Panc1 (cell line): ENCODE results near the gene CHMP1B. TPM values are rescaled to one million over a fixed set of nuclear protein-coding genes. Genes with fewer than 3 reads are reported as not detected.

Source experiments
- ATAC-seq: fragments of 200-7000 bp; cut with Tn5 transposase; 2 replicates; pipeline ENCODE4 v1.9.1; 2020; ENCODE audit warnings: mild to moderate bottlenecking, moderate library complexity
- BruUV-seq: library from RNA; stranded (reverse); fragments of 400-500 nt; replicated peaks from 2 replicates; lab custom pipeline; 2021; lab: Mats Ljungman, UMichigan
- CTCF ChIA-PET: fragments of 300-600 bp; sonication (Branson Sonifier 250); formaldehyde crosslinking; loops from one replicate; lab custom pipeline; 2022; ENCODE audit warnings: antibody characterized with exemption; lab: Charles Lee
- POLR2A ChIA-PET: fragments of 300-600 bp; sonication (Branson Sonifier 250); formaldehyde crosslinking; loops from one replicate; lab custom pipeline; 2022; ENCODE audit warnings: antibody characterized with exemption; lab: Charles Lee
- DNase-seq: peaks from one replicate; pipeline ENCODE4 v3.0.0-alpha.2; 2010; ENCODE audit warnings: low read depth, low spot score
- H3K27ac ChIP-seq: 2 replicates; pipeline ENCODE4 v1.5.1; 2011; ENCODE audit warnings: mild to moderate bottlenecking, low read length, inconsistent platforms
- H3K27me3 ChIP-seq: fragments of 200-500 bp; sonication (Bioruptor generic); 2 replicates; pipeline ENCODE4 v1.6.0; 2014; ENCODE audit warnings: low read length, inconsistent platforms; ENCODE audit not compliant: control insufficient read depth, insufficient read depth
- H3K36me3 ChIP-seq: fragments of 200-500 bp; sonication (Bioruptor generic); 2 replicates; pipeline ENCODE4 v1.5.1; 2014; ENCODE audit warnings: inconsistent platforms, mild to moderate bottlenecking, low read length, moderate library complexity; ENCODE audit not compliant: control insufficient read depth, insufficient read depth
- H3K4me1 ChIP-seq: 2 replicates; pipeline ENCODE4 v1.5.1; 2011; ENCODE audit warnings: inconsistent platforms, mild to moderate bottlenecking, low read length, moderate library complexity; ENCODE audit not compliant: control insufficient read depth, insufficient read depth
- H3K4me3 ChIP-seq, 2 experiments: 2 replicates each; pipeline ENCODE4 v1.5.1; 2011 to 2012; ENCODE audit warnings: low read depth in 2 of 2, low read length in 2 of 2, mild to moderate bottlenecking in 2 of 2, inconsistent platforms in 1 of 2, moderate library complexity in 1 of 2
- H3K9me3 ChIP-seq: fragments of 200-500 bp; sonication (Bioruptor generic); 2 replicates; pipeline ENCODE4 v1.5.1; 2014; ENCODE audit warnings: low read depth, mild to moderate bottlenecking, inconsistent platforms, low read length, moderate library complexity; ENCODE audit not compliant: control insufficient read depth, insufficient read depth
- POLR2AphosphoS5 ChIP-seq: IDR thresholded peaks from 2 replicates; pipeline ENCODE4 v1.6.1; 2012; ENCODE audit warnings: mild to moderate bottlenecking, low read depth, low read length, moderate library complexity
- SIN3A ChIP-seq: IDR thresholded peaks from 2 replicates; pipeline ENCODE4 v1.6.1; 2012; ENCODE audit warnings: low read depth, mild to moderate bottlenecking, low read length, moderate library complexity, borderline replicate concordance; ENCODE audit not compliant: insufficient read depth
- TCF7L2 ChIP-seq: IDR thresholded peaks from 2 replicates; pipeline ENCODE4 v1.6.1; 2011; ENCODE audit warnings: mild to moderate bottlenecking, low read depth, low read length, inconsistent platforms
- in situ Hi-C: cut with HindIII; loops from 2 replicates; pipeline ENCODE4 v1.10.0; 2016; ENCODE audit warnings: low sequenced_read_pairs, low pct_unique_long_range_greater_than_20kb
- intact Hi-C: fragments of 100-400 bp; cut with micrococcal nuclease; formaldehyde crosslinking; loops from one replicate; pipeline ENCODE4 v1.10.0; 2022; ENCODE audit not compliant: unreplicated experiment
- total RNA-seq: library from RNA; stranded (reverse); gene quantifications from one replicate; pipeline ENCODE4 v1.2.1, GENCODE V29; 2021; ENCODE audit not compliant: unreplicated experiment
- TF ChIP-seq, protein P1 (sequence below), 2 experiments: IDR thresholded peaks; 2 replicates each; pipeline ENCODE4 v1.6.1; 2011 to 2012; ENCODE audit warnings: low read depth in 2 of 2, control low read depth in 1 of 2, low read length in 1 of 2, mild to moderate bottlenecking in 1 of 2, moderate library complexity in 1 of 2; ENCODE audit not compliant: insufficient read depth in 1 of 2
- TF ChIP-seq, protein P2 (sequence below): fragments of 450-650 bp; IDR thresholded peaks from 2 replicates; pipeline ENCODE4 v1.5.1; 2017; ENCODE audit warnings: mild to moderate bottlenecking

CHMP1B gene
- total RNA-seq, 1 experiment from 2014 or later, result 17.1 TPM

DNA sequence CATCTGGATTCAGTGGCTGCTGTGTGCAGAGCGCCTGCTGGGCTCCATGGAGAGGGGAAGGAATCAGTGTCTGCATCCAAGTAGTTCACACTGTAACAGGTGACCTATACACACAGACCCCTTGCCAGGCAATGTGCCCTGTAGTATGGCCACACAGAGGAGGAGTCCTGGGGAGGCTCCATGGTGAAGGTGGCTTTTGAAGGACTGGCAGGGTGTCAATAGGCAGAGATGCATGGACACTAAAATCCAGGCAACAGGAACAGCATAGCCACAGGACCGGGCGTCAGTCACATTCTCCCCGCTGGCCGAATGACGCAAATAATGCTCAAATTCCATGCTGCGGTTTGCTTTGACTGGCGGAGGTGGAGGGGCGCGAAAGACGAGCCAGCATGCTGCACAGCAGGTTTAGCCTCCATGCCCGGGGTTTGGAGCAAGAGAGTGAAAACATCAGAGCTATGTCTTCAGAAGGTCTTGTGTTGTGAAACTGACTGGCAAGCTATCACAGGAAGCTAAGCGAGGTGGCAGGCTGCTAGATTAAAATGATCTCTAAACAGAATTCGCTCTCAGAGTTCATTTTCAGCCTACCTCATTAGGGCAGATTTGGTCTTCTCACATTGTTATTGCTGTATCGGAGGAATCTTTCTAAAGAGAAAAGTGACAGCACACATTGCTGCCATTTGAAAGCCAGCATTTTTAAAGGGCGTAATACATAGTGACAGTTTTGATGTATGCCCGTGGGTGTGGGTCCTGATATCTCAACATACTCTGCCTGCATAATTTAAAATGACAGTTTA is 1.2 kb upstream of the CHMP1B start:
- Histone ChIP-seq H3K4me3 (peak overlapping the region; percentile 80 to 100), H3K27me3 (no peaks in the 10 kb centered on the region), H3K27ac (peak overlapping the region; percentile 87), H3K9me3 (no peaks in the 10 kb centered on the region), H3K36me3 (peaks cover 3% of the 10 kb centered on the region; the same call in 1 of the 2 replicates), H3K4me1 (peaks cover 12% of the 10 kb centered on the region)
- intact Hi-C loops (no loop called here), in situ Hi-C loops (no loop called here)
- ChIA-PET POLR2A (no interaction called here), CTCF (no interaction called here)
- TF ChIP-seq TCF7L2 (no peak), SIN3A (no peak), POLR2AphosphoS5 (no peak)
- TF ChIP-seq, protein P1, sequence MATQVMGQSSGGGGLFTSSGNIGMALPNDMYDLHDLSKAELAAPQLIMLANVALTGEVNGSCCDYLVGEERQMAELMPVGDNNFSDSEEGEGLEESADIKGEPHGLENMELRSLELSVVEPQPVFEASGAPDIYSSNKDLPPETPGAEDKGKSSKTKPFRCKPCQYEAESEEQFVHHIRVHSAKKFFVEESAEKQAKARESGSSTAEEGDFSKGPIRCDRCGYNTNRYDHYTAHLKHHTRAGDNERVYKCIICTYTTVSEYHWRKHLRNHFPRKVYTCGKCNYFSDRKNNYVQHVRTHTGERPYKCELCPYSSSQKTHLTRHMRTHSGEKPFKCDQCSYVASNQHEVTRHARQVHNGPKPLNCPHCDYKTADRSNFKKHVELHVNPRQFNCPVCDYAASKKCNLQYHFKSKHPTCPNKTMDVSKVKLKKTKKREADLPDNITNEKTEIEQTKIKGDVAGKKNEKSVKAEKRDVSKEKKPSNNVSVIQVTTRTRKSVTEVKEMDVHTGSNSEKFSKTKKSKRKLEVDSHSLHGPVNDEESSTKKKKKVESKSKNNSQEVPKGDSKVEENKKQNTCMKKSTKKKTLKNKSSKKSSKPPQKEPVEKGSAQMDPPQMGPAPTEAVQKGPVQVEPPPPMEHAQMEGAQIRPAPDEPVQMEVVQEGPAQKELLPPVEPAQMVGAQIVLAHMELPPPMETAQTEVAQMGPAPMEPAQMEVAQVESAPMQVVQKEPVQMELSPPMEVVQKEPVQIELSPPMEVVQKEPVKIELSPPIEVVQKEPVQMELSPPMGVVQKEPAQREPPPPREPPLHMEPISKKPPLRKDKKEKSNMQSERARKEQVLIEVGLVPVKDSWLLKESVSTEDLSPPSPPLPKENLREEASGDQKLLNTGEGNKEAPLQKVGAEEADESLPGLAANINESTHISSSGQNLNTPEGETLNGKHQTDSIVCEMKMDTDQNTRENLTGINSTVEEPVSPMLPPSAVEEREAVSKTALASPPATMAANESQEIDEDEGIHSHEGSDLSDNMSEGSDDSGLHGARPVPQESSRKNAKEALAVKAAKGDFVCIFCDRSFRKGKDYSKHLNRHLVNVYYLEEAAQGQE (IDR thresholded peaks at IDR 0.05; ENCODE audit: insufficient read depth in 1 of 2, low read depth in 2 of 2, low read length in 1 of 2), result no peak
- no TSS peak for BruUV-seq
- peak; percentile 44 for ATAC-seq
- DNase-seq, result no peak

DNA sequence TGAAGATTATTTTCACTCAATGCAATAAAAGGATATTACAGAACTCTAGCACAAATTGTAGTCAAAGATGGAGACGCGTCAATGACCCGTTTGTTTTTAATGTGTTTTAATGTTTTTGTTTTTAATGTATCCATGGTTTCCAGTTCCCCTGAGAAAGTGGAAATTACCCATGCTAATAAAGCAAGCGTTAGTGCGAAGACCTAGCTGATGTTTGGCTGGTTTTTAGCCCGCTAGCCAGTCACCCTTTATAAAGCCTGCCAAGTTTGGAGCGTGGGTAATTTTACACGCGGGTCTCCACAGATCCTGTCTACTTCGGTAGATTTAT is 430 bp upstream of the CHMP1B start:
- intact Hi-C loops, result no loop called here
- TF ChIP-seq TCF7L2 (no peak), POLR2AphosphoS5 (no peak), SIN3A (no peak)
- TF ChIP-seq, protein P2, sequence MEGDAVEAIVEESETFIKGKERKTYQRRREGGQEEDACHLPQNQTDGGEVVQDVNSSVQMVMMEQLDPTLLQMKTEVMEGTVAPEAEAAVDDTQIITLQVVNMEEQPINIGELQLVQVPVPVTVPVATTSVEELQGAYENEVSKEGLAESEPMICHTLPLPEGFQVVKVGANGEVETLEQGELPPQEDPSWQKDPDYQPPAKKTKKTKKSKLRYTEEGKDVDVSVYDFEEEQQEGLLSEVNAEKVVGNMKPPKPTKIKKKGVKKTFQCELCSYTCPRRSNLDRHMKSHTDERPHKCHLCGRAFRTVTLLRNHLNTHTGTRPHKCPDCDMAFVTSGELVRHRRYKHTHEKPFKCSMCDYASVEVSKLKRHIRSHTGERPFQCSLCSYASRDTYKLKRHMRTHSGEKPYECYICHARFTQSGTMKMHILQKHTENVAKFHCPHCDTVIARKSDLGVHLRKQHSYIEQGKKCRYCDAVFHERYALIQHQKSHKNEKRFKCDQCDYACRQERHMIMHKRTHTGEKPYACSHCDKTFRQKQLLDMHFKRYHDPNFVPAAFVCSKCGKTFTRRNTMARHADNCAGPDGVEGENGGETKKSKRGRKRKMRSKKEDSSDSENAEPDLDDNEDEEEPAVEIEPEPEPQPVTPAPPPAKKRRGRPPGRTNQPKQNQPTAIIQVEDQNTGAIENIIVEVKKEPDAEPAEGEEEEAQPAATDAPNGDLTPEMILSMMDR, result no peak
- TF ChIP-seq, protein P1 (IDR thresholded peaks at IDR 0.05; ENCODE audit: insufficient read depth in 1 of 2, low read depth in 2 of 2, low read length in 1 of 2), result no peak

More for the DNA sequence above, 430 bp upstream of the CHMP1B start:
- H3K9me3 ChIP-seq, result no peaks in the 10 kb centered on the region
- peak overlapping the region; percentile 80 to 100 for H3K4me3 ChIP-seq
- CTCF ChIA-PET, result no interaction called here
- no TSS peak for BruUV-seq
- H3K27ac ChIP-seq, result peak overlapping the region; percentile 87
- peaks cover 12% of the 10 kb centered on the region for H3K4me1 ChIP-seq
- peak; percentile 36 for ATAC-seq
- POLR2A ChIA-PET, result no interaction called here
- no peak for DNase-seq
- in situ Hi-C loops, result no loop called here
- no peaks in the 10 kb centered on the region for H3K27me3 ChIP-seq
- peaks cover 3% of the 10 kb centered on the region; the same call in 1 of the 2 replicates for H3K36me3 ChIP-seq
